GM04503 (cell line): ENCODE measurements around the gene WDR86.

ENCODE experiments used
- DNase-seq: peaks from one replicate; pipeline ENCODE4 v3.0.0-alpha.2; 2012; ENCODE audit warnings: low read depth

The WDR86 gene, protein sequence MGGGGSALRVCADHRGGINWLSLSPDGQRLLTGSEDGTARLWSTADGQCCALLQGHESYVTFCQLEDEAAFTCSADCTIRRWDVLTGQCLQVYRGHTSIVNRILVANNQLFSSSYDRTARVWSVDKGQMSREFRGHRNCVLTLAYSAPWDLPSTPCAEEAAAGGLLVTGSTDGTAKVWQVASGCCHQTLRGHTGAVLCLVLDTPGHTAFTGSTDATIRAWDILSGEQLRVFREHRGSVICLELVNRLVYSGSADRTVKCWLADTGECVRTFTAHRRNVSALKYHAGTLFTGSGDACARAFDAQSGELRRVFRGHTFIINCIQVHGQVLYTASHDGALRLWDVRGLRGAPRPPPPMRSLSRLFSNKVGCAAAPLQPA

DNA sequence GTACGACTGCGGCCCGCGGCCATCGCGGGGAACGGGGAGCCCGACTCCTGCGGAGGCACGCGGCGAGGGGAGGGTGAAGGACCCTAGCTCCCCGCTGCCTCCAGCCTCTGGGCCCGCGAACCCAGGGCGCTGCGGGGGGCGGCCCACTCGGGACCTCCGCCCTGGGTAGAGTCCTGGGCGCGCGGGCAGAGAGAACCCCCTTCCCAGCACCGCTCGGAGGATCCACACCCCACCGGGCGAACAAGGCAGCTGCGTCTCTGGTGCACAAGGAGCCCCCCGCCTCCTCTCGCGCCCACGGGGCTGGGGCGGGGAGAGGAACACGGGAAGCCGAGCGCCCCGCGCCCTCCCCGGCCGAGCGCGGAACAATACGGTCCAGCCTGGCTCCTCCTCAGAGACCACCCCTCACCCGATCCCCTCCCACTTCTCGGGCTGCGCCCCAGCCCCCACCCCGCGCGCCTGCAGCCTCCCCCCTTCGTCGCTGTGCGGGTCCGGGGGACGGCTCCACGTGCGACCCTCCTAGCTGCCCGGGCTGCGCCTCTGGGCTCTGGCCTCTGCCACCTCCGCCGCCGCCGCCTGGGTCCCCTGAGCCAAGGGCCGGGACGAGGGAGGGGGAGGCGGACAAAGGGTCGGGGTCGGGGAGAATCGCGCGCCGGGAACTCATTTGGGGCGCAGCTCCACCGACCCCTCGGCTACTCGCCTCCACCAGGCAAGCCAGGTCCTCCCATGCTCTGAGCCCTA, at the start of gene WDR86:
TSS of gene WDR86 (minus strand) at position 372 of the 738 bp plus-strand sequence. CDS start 449 bp downstream, outside the sequence.
- no peak for DNase-seq

DNA sequence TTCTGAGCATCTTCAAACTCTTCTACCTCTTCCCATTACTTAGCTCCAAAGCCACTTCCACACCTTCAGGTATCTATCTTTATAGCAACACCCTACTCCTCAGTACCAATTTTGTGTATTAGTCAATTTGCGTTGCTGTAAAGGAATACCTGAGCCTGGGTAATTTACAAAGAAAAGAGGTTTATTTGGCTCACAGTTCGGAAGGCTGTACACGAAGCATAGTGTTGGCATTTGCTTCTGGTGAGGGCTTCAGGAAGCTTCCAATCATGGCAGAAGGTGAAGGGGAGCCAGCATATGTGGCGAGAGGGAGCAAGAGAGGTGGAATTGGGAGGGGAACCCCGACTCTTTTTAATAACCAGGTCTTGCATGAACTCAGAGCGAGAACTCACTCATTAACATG, 47.7 kb upstream of the WDR86 start:
- no peak for DNase-seq

DNA sequence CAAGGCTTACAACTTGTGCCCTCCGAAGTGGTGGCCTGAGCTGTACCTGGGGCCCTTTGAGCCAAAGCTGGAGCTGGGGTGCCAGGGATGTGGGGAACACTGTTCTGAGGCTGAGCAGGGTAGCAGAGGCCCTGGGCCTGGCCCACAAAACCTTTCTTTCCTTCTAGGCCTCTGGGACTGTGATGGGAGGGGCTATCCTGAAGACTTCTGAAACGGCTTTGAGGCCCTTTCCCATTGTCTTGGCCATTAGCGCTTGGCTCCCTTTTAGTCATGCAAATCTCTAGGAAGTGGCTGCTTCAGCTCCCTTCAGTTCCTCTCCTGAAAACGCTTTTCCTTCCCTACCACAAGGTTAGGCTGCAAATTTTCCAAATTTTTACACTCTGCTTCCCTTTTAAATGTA, 46.9 kb upstream of the WDR86 start:
- DNase-seq, result no peak

DNA sequence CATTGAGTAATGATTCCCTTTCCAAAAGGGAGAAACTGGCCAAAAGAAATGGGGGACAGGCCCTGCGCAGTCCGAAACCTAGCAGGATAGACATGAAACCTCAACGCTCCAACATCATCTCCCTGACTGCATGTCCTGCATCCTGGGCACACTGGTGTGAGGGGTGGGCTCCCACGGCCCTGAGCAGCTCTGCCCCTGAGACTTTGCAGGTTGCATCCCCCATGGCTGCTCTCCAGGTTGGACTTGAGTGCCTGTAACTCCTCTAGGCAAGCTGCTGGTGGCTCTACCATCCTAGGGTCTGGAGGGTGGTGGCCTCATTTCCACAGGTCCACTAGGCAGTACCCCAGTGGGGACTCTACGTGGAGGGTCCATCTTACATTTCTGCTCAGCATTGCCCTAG, 46.4 kb upstream of the WDR86 start:
- DNase-seq, result no peak

DNA sequence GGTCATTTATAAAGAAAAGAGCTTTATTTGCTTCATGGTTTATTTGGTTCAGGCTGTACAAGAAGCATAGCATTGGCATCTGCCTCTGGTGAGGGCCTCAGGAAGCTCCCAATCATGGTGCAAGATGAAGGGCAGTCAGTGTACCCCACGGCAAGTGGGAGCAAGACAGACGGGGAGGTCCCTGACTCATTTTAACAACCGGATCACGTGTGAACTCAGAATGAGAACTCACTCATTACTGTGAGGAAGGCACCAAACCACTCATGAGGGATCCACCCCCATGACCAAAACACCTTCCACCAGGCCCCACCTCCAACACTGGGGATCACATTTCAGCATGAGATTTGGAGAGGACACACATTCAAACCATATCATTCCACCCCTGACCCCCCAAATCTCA, 45.9 kb upstream of the WDR86 start:
- no peak for DNase-seq

DNA sequence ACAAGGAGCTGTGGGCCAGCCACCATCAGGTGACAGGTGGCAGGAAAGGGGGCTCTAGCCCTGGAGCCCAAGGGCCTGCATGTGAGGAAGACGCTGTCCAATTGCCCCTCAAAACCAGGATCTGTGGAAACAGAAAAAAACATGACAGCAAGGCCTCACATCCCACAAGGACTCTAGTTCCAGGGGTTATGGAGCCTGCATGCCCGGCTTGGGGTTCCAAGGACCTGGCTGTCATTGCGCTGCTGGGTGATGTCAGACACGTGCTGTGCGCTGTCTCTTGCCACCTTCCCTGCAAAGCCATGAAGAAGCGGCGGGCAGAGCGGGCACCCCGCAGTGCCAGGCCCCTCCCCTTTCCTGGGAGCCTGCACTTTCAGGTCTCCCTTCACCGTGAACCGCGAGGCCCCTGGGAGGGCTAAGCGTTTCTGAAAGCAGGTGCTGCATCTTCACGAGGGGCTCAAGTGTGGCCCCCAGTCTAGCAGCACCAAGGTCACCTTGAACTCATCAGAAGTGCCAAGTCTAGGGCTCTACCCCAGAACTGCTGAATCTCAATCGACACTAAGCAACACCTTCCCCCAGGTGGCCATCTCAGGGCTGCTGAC, 45.2 kb upstream of the WDR86 start:
- DNase-seq, result no peak

DNA sequence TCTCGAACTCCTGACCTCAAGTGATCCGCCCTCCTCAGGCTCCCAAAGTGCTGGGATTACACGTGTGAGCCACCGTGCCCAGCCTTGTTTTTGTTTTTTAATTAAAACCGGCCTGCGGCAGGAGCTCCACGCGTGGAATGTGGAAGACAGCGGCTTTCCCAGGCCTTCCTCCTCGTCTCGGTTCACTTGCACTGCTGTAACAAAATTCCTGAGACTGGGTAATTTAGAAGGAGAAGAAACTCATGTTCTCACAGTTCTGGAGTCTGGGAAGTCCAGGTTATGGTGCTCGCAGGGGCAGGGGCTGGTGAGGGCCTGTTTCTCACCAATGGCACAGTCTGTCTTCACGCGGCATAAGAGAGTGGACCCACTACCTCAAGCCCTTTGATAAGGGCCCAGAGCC, 44.5 kb upstream of the WDR86 start:
- no peak for DNase-seq

DNA sequence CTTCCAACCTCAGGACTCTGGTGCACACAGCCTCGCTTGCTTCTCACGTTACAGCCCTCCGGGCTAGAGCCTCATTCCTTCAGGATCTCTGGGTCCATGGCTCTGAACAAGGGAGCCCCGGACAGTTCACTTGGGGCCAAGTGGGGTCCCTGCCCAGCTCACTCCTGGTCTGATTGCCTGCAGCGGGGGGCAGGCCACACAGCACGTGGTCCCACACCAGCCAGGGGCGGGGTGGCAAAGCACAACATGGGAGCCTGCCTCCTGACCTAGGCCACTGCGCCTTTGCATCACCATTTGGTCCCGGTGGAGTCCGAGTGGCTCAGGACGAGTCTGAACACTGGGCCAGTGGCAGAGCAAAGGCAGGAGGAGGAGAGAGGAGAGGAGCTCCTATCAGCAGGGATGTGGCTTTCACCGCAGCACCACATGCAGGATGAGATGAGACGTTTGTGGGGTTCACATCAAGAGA, 43.5 kb upstream of the WDR86 start:
- DNase-seq, result no peak

DNA sequence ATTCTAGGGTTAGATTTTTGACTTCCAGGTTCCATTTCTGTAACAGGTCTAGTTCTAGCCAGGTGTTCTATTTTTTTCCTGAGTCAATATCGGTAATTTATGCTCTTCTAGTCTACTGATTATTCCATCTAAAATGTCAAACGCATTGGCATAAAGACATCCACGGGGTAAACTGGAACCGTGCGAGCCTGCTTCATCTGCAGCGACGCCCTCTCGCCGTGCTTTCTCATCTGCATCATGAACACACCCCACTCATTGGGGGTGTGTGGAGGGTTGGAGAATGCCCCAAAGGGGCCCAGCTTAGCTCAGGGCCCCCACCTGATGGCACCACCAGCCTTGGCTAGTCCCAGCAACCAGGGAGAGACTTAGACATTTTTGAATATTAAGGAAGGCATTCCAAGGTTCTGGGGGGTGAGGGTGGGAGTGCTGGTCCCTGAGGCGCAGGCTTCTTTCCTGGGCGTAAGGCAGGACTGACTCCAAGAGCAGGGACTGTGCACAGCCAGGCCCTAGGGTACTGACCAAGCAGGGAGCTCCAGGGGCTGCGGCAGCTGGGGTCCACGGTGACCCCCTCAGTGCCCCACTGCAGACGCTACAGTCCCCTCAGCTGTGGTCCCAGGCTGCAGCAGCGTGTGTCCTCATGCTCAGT, 43.0 kb upstream of the WDR86 start:
- DNase-seq, result no peak

DNA sequence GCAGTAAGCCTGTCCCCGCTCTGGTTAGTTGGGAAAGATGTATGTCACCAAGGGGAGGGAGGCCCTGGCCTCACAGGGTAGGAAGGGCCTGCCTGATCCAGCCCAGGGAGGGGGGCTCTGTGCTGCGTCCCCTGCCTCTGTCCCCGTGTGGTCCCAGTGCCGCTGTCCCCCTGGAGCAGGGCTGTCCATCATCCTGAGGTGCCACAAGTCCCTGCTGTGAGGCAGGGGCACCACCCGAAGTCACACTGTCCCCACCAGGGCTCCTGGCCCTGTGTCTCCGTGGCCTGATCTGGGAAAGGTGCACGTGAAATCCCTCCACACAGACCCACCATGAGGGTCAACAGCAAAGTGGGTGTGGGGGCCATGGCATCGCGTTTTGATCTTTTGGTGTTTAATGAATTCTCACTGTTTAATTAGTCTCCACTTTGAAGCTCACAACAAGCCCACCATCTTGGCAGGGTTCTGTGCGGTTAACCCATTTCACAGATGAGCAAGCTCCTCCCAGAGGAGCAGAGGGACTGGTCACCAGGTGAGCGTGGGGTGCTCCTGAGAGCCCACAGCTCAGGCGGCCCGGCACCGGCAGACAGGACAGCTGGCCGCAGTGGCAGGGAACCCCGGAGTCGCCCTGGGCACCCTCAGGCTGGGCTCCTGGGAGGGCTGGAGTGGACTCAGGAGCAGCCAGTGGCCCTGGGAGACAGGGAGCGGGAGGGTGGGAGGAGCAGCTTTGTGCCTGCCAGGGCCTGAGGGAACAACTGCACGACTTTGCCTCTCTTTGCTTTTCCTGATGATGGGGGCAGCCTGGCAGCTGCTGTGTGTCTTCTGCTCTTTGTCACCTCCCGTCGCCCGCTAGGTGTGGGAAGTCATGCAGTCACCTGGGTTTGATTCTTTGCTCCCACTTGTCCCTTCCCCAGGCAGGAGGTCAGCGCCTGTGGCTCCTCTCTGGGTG, 42.1 kb upstream of the WDR86 start:
- no peak for DNase-seq

DNA sequence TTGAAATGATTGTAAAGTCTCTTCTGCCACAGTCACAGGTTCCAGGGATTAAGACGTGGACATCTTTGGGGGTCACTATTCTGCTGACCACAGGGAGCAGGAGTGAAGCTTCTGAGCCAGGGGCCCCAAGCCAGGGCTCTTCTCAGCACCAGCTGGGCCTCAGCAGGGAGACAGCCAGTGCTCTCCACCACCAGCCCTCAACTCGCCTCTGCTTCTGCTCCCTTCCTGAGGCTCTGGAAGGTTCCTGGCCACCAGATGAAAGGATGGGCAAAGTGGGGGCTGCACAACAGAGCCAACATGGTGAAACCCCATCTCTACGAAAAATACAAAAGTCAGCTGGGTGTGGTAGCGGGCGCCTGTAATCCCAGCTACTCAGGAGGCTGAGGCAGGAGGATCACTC, 41.3 kb upstream of the WDR86 start:
- DNase-seq, result no peak

DNA sequence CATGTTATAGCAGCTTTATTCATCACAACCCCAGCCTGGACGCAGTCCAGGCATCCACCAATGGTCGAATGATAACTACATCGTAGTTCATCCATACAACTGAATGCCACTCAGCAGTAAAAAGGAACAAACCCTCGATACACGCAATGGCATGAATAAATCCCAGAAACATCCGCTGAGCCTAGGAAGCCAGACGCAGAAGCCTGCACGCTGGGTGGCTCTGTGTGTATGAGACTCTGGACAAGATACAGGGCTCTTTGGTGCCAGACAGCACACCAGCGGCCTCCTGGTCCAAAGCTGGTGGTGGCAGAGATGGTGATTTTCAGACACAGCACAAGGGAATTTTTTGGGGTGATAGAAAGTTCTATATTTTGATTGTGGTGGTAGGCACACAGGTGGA, 40.2 kb upstream of the WDR86 start:
- no peak for DNase-seq

DNA sequence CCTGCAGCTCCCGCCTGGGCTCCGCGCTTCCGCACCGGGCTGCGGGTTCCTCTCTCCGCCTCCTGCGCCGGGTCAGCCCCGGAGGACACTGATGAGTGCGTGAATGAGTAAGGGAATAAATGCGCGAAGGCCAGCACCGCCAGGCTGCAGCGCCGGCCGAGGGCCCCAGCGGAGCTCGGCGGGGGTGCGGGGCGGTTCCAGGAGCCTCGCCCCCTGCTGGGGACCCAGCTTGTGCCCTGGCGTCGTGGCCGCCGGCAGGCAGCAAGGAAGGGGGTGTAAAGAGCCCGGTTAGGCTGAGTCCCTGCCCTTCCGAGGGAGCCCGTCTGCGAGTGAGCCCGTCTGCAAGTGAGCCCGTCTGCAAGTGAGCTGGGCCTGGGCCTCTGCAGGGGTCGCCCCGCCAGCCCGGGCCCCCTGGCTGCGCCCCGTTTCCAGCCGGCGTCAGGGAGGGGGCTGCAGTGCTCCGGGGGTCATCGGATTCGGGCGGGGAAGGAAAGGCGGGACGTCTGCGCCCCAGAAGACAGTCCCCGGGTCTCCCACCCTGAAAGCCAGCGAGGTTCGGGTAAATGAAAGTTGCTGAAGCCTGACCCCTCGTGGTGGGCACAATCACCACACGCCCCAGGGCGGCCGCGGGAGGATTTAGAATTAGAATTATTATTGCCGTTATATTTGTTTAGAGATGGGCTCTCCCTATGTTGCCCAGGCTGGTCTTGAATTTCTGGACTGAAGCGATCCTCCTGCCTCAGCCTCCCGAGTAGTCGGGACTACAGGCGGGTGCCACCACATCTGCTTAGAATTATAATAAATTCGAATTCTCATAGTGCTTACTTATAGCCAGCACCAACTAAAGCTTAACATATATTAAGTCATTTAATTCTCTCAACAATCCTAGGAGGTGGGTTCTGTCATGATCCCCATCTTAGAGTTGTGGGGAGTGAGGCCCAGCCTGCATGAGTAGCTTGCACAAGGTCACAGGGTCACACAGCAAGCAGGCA, 38.7 kb upstream of the WDR86 start:
- DNase-seq, result no peak

DNA sequence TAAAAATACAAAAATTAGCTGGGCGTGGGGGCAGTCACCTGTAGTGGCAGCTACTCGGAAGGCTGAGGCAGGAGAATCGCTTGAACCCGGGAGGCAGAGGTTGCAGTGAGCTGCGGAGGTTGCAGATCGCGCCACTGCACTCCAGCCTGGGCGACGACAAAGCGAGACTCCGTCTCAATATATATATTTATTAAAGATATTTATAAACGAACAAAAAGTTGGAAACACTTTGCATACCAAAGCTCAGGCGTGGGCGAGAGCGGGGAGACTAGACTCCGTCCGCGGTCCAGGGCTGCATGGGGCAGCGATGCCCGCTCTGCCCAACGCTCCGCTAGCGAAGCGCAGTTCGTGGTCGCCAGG, 38.0 kb upstream of the WDR86 start:
- DNase-seq, result no peak

DNA sequence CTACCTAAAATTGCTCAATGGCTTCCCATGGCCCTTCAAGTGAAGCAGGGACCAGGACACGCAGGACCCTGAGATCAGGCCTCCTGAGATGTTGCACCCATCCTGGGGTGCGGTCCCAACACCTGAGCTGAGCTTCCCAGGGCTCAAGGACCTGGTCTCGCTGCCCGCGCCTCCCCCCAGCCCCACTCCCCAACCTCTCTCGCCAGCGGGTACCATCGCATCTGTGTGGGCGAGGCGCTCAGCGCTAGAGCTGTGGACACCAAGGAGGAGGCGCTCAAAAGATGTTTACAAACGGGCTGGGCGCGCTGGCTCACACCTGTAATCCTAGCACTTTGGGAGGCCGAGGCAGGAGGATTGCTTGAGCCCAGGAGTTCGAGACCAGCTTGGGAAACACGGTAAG, 37.5 kb upstream of the WDR86 start:
- no peak for DNase-seq

DNA sequence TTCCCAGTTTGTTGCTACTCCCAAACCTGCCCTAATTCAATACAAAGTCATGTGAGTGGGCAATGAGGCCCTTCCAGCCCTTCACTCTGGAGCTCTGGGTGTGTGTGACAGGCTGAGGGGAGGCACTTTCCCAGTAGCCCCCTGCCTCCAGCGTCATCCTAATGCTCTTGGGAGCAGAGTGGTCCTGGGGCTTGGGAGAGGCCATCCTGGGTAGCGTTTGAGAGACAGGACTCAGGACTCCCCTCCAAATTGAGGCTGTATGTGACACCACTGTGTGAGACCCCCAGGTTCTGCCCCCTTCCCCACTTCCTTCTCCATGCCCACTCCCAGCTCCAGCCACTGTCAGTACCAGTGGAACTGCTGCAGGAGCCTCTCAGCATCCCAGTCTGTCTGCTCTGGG, 36.6 kb upstream of the WDR86 start:
- no peak for DNase-seq

DNA sequence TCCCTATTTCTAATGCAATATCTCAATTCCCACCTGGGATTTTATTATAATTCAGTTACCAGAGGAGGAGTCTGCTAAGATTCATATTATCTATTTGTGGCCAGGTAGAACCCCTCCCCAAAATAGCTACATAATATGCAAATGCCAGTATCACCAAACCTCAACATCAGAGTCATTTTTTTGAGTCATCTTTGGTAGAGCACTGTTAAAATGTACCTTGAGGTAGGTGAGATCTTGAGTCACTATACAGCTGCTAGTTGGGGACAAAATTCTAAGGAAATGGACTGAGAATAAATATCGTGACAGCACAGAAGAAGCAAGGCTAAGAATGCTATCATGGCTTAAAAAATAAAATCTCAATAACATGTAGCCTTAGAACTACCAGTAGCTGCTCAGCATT, 34.8 kb upstream of the WDR86 start:
- DNase-seq, result no peak

DNA sequence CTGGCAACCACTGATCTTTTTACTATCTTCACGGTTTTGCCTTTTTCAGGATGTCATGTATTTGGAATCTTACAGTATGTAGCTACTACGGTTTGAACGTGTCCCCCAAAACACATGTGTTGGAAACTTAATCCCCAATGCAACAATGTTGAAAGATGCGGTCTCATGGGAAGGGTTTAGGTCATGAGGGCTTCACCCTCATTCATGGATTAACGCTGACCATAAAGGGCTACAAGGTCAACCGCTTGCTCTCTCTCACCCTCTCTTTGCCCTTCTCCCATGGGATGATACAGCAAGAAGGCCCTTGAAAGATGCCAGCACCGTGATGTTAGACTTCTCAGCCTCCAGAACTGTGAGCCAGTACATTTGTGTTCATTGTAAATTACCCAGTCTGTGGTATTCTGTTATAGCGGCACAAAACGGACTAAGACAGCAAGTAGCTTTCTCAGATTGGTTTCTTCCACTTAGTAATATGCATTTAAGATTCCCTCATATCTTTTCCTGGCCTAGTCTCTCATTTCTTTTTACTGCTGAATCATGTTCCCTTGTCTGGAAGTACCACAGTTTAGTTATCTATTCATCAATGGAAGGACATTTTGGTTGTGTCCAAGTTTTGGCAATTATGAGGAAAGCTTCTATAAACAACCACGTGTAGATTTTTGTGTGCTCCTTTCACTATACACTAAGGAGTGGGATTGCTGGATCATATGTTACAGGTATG, 33.1 kb upstream of the WDR86 start:
- DNase-seq, result no peak

DNA sequence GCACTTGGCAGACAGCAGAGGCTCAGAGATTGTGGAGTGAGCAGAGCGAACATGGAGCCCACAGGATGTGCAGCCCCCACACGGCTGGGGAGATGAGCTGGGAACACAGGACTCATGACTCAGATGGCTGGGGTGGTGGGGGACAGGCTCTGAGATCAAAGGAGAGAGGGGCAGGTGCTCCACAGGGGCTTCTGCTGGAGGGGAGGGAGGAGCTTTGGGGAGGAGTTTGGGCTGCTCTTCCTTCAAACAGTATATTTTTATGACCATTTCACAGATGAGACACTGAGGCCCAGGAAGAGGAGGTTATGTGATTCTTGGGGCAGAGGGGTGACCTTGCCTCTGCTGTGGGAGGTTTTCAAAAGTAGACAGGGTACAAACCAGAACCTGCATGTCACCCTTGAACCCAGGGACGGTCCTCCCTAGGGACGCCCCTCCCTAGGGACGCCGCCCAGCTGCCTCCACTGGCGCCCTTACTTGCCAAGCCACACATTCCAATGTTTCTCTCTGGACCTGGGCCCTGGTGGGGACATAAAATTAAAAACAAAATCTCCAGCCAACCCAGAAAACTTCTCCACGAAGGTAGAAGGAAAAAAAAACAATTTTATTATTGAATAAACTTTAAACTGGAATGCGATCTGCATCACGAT, 31.1 kb upstream of the WDR86 start:
- DNase-seq, result no peak
